ENCODE results near the gene CASP10. TPM values are rescaled to one million over a fixed set of nuclear protein-coding genes. Genes with fewer than 3 reads are reported as not detected.

CASP10 gene
- total and polyA plus RNA-seq, 2 of the 13 experiments (the other 11 are each of a cell fraction or from before 2014, with no cell fraction given): 22.2 to 23.8 TPM

DNA sequence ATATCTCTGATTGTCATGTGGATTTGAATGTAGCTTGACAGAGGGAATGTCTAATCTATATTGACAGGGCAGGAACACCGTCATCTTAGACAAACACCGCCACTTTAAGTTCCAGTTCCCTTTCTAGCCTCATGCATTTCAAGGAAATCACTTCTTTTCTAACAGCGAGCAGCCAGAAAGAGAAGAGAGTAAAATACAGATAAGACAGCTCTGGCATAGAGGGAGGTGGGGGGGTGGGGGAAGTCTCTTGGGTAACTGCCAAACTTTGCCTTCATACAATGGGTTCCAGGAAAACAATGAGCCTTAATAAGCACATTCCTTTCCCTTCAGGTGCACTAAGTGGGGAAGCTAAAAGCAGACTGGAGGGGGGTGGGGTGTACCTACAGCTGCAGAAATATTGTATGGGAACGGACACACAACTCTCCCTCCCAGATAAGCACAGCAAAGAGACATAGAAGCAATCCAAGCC, 37.2 kb downstream of the CASP10 start:
- FAIRE-seq: no peak
- H3K4me1 ChIP-seq (ENCODE audit: insufficient read depth, low read length): peaks cover 22% of the 10 kb centered on the region
- no peak for ATAC-seq
- H3K79me2 ChIP-seq (ENCODE audit: insufficient read depth, low read length): no peaks in the 10 kb centered on the region
- H3K9me3 ChIP-seq (ENCODE audit: low read length): no peaks in the 10 kb centered on the region
- no peak overlapping the region for H3K4me2 ChIP-seq (ENCODE audit: low read depth, low read length)
- intact Hi-C loops (cut with micrococcal nuclease; ENCODE audit: unreplicated experiment) (no loop called here), in situ Hi-C loops (cut with HindIII; ENCODE audit: extremely low pct_ligation_motif_present, low pct_unique_long_range_greater_than_20kb) (no loop called here)
- no peak overlapping the region for H2AFZ ChIP-seq (ENCODE audit: low read length)
- no peaks in the 10 kb centered on the region for H3K27me3 ChIP-seq (ENCODE audit: control insufficient read depth in 1 of 2, insufficient read depth in 2 of 2, low read length in 2 of 2)
- no peak overlapping the region for H3K4me3 ChIP-seq (replicated peaks in 1 of 3; ENCODE audit: insufficient read depth in 1 of 3, low read depth in 2 of 3, low read length in 3 of 3)
- H3K36me3 ChIP-seq (replicated peaks in 1 of 2; ENCODE audit: control insufficient read depth in 1 of 2, insufficient read depth in 2 of 2, low read length in 2 of 2): peaks cover 12 to 37% of the 10 kb centered on the region in 2 experiments
- no peak for TF ChIP-seq SOX13 (IDR thresholded peaks at IDR 0.05)
- peak in 1 of 2 experiments; percentile 57; a peak in 2 of 4 replicates for TF ChIP-seq SOX13 (CRISPR knock-in tag; conservative IDR thresholded peaks at IDR 0.05 in 1 of 2, IDR thresholded peaks at IDR 0.05 in 1 of 2)
- TF ChIP-seq SOX5 (CRISPR knock-in tag; IDR thresholded peaks at IDR 0.05; ENCODE audit: borderline replicate concordance): peak; percentile 33; the same call in 1 of the 2 replicates
- no peak for TF ChIP-seq LCORL (IDR thresholded peaks at IDR 0.05)
- TF ChIP-seq LCORL (CRISPR knock-in tag; IDR thresholded peaks at IDR 0.05): no peak
- TF ChIP-seq, protein P1, sequence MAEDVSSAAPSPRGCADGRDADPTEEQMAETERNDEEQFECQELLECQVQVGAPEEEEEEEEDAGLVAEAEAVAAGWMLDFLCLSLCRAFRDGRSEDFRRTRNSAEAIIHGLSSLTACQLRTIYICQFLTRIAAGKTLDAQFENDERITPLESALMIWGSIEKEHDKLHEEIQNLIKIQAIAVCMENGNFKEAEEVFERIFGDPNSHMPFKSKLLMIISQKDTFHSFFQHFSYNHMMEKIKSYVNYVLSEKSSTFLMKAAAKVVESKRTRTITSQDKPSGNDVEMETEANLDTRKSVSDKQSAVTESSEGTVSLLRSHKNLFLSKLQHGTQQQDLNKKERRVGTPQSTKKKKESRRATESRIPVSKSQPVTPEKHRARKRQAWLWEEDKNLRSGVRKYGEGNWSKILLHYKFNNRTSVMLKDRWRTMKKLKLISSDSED (CRISPR knock-in tag; IDR thresholded peaks at IDR 0.05): no peak
- TF ChIP-seq PHF8 (CRISPR knock-in tag; IDR thresholded peaks at IDR 0.05): no peak
- POLR2A ChIA-PET: interaction anchor here (2.8 to 3.3 kb wide), 2 partner anchors 13 to 15 kb away, joined by 11 to 21 read pairs; no protein-coding TSS in a partner anchor
- no TSS peak for BruUV-seq (replicated peaks)
- H3K9ac ChIP-seq (ENCODE audit: insufficient read depth, low read depth, low read length): no peak overlapping the region
- 93% methylated on average over 4 of the region's 4 CpGs for WGBS (ENCODE audit: low lambda C conversion rate)
- CTCF ChIA-PET (ENCODE audit: low intra/inter-chr PET ratio, low total read pairs): no interaction called here
- no peak overlapping the region for H3K27ac ChIP-seq (ENCODE audit: extremely low read length, insufficient read depth, low read length)
- no peak for DNase-seq (ENCODE audit: low spot score)
- no peaks in the 10 kb centered on the region for H4K20me1 ChIP-seq (ENCODE audit: insufficient read depth, low read length)

Data from HepG2 (cell line).